ENCODE results near the gene MRFAP1L1.

MRFAP1L1 gene

DNA sequence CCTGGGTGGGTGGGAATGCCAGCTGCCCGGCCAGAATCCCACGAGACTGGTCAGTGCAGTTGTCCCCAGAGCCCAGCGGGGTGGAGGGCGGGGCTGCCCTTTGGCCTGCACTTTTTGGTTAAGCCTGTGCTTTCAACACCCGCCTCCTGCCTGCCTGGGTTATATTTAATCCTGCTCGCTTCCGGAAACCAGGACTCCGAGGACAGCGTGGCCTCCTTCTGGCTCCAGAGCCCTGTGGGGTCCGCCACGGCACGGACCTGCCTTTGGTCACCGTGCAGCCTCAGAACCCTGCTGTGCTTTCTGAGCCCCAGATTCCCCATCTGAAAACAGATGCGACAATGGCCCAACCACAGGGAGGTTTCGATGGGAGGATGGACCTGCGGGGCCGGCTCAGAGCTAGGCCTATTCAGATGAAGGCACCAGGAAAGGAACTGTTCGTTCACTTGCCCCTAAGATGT, 43.5 kb upstream of the MRFAP1L1 start:
- in situ Hi-C loops (cut with HindIII; ENCODE audit: low pct_ligation_motif_present, low sequenced_read_pairs) = no loop called here

GRCh38 chr4:6752486-6752829, 42.8 kb upstream of the MRFAP1L1 start:
- Histone ChIP-seq H3K27ac (no peak overlapping the region), H3K4me3 (ENCODE audit: low read depth, low read length) (no peak overlapping the region), H3K36me3 (replicated peaks) (no peaks in the 10 kb centered on the region), H3K27me3 (replicated peaks) (no peaks in the 10 kb centered on the region)
- TF ChIP-seq, protein P1, sequence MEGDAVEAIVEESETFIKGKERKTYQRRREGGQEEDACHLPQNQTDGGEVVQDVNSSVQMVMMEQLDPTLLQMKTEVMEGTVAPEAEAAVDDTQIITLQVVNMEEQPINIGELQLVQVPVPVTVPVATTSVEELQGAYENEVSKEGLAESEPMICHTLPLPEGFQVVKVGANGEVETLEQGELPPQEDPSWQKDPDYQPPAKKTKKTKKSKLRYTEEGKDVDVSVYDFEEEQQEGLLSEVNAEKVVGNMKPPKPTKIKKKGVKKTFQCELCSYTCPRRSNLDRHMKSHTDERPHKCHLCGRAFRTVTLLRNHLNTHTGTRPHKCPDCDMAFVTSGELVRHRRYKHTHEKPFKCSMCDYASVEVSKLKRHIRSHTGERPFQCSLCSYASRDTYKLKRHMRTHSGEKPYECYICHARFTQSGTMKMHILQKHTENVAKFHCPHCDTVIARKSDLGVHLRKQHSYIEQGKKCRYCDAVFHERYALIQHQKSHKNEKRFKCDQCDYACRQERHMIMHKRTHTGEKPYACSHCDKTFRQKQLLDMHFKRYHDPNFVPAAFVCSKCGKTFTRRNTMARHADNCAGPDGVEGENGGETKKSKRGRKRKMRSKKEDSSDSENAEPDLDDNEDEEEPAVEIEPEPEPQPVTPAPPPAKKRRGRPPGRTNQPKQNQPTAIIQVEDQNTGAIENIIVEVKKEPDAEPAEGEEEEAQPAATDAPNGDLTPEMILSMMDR (IDR thresholded peaks at IDR 0.05; ENCODE audit: low read depth, low read length, missing control alignments) = no peak
- DNase-seq = no peak
- in situ Hi-C loops (cut with HindIII; ENCODE audit: low pct_ligation_motif_present, low sequenced_read_pairs) = no loop called here

More for the DNA sequence above, 43.5 kb upstream of the MRFAP1L1 start:
- DNase-seq = no peak
- no peaks in the 10 kb centered on the region for H3K27me3 ChIP-seq (replicated peaks)
- no peak overlapping the region for H3K4me3 ChIP-seq (ENCODE audit: low read depth, low read length)
- TF ChIP-seq, protein P1 (IDR thresholded peaks at IDR 0.05; ENCODE audit: low read depth, low read length, missing control alignments) = no peak
- no peaks in the 10 kb centered on the region for H3K36me3 ChIP-seq (replicated peaks)
- H3K27ac ChIP-seq = no peak overlapping the region

DNA sequence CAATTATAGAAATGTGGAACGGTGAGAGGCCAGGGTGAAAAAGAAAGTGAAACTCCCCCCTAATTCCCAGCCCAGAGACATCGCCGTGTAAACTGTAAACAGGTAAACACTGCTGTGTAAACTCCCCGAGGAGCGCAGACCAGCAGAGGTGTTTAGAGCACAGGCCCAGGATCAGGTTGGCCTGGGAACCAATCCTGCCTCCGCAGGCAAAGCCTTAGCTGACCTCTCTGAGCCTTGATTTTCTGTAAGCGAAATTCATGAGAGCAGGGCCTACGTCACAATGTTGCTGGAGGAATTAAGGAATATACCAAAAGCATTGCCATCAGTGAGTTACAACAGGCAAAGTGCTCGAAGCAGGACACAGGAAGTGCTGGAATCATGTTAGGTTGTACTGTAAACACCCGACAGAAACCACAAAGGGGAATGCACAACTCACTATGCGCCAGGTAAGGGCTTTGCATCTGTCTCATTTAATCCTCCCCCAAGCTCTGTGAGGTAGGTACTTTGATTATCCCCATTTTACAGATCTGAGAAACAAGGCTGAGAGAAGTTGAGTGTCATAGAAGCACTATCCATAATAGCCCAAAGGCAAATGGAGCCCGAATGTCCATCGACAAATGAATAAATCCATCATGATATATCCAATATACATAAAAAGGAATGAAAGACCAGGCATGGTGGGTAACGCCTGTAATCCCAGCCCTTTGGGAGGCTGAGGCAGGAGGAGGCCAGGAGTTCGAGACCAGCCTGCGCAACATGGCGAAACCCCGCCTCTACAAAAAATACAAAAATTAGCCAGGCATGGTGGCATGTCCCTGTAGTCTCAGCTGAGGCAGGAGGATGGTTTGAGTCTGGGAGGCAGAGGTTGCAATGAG, 42.2 kb upstream of the MRFAP1L1 start:
- TF ChIP-seq, protein P1 (IDR thresholded peaks at IDR 0.05; ENCODE audit: low read depth, low read length, missing control alignments) = no peak
- H3K27ac ChIP-seq = no peak overlapping the region
- no peak overlapping the region for H3K4me3 ChIP-seq (ENCODE audit: low read depth, low read length)
- no peaks in the 10 kb centered on the region for H3K36me3 ChIP-seq (replicated peaks)
- DNase-seq = no peak
- H3K27me3 ChIP-seq (replicated peaks) = no peaks in the 10 kb centered on the region
- in situ Hi-C loops (cut with HindIII; ENCODE audit: low pct_ligation_motif_present, low sequenced_read_pairs) = no loop called here

DNA sequence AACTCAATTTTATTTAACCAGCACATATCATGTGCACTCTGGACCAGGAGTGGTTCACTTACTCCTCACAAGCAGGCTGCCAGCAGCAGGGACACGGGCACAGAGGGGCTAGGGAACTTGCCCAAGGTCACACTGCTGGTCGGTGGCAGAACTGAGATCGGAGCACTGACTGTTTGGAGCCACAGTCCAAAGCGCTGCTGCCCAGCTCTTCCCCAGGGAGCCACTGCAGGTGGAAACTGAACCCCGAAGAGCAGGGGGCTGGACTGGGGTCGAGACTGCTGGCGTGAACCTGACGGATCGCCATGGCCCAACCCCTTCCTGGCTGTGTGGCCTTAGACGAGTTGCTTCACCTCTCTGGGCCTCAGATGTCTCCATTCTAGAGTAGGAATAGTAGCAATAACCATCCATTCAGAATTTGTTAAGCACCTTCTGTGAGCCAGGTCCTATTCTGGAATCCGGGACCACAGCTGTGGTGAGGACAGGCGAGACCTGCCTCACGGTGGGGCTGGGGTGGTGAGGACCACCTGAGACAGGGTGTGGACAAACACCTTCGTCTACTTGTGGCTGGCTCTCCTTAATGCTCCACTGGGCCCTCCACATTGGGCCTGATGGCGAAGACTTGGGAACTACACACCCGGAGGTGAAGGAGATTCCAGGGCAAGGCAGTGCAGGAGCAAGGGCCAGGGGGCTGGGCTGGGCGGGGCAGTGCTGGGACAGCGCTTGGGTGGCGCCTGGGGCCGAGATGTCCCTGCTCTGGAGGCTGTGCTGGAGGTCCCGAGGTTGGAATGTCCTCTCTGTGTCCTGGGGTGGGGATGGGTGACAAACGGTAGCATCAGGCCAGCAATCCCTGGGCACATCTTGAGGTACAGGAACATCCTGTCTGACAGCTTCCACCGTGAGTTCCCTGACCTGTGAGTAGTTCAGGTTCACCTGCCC, 40.9 kb upstream of the MRFAP1L1 start:
- no peaks in the 10 kb centered on the region for H3K36me3 ChIP-seq (replicated peaks)
- no peaks in the 10 kb centered on the region for H3K27me3 ChIP-seq (replicated peaks)
- DNase-seq = no peak
- TF ChIP-seq, protein P1 (IDR thresholded peaks at IDR 0.05; ENCODE audit: low read depth, low read length, missing control alignments) = no peak
- in situ Hi-C loops (cut with HindIII; ENCODE audit: low pct_ligation_motif_present, low sequenced_read_pairs) = no loop called here
- no peak overlapping the region for H3K4me3 ChIP-seq (ENCODE audit: low read depth, low read length)
- H3K27ac ChIP-seq = no peak overlapping the region

DNA sequence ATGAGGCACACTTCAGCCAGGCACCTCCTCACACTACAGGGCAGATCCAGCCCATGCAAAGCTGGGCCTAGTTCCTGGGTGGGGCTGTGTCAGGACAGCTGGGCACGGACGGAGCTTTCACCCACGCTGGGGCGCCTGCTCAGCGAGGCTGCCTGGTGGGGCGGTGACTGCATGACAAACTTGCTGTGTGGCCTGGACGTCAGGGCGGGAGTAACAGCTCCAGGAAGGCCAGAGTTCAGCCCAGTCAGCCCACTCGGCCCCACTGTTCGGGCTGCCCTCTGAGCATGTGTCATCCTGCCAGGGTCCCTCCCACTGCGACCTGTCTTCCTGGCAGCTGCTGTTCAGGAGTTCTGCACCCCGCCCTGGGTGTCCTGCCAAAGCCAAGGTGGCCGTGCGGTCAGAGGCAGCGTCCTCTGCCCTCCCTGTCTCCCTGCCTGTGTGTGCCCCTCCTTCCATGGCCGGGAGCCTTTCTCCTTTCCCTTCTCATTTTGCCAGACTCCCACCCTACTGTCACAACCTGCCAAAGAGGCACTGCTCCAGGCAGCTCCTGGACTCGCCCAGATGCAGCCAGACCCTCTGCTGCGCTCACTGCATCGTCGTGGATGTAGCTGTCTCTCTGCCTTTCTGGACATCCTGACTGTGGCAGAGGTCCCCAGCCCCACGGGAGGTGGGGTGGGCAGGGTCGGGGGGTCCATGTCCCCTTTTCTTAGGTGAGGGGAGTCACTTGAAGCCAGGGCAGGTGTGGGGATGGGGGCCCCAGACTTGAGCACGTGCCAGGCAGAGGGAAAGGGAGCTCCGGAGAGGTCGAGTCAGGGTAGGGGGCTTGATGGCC, 39.9 kb upstream of the MRFAP1L1 start:
- in situ Hi-C loops (cut with HindIII; ENCODE audit: low pct_ligation_motif_present, low sequenced_read_pairs) = loop anchor here (25.0 kb wide), 1 partner anchor 113 kb away; no protein-coding TSS in a partner anchor
- peak; percentile 15 for DNase-seq
- no peaks in the 10 kb centered on the region for H3K27me3 ChIP-seq (replicated peaks)
- H3K27ac ChIP-seq = no peak overlapping the region
- H3K36me3 ChIP-seq (replicated peaks) = no peaks in the 10 kb centered on the region
- TF ChIP-seq, protein P1 (IDR thresholded peaks at IDR 0.05; ENCODE audit: low read depth, low read length, missing control alignments) = no peak
- no peak overlapping the region for H3K4me3 ChIP-seq (ENCODE audit: low read depth, low read length)
